Measurements from ENCODE around the gene RGS14. TPM values are rescaled to one million over a fixed set of nuclear protein-coding genes. Genes with fewer than 3 reads are reported as not detected.
"Not testable (repeated sequence)": the region's sequence is repeated elsewhere in the genome, so short reads cannot be mapped to it uniquely, and the experiment has no call there.

RGS14 gene
- polyA plus RNA-seq, 3 donors, result 16.3 to 18.9 (median 17.4) TPM

- no peak for DNase-seq
These were observed 40.2 kb downstream of the RGS14 start for GRCh38 chr5:177397875-177398390.

GRCh38 chr5:177399997-177400868 lies 42.5 kb downstream of the RGS14 start, which contains the start of gene PFN3:
Gene PFN3 (minus strand): TSS chr5:177400661. CDS start chr5:177400576, 85 bp downstream.
- DNase-seq, result peak; percentile 59

- DNase-seq, result peak; percentile 63
These were observed 44.7 kb downstream of the RGS14 start for GRCh38 chr5:177402271-177403043.

- DNase-seq, result no peak
These were observed 45.5 kb downstream of the RGS14 start for GRCh38 chr5:177403102-177403791.

GRCh38 chr5:177403792-177404640 lies 46.3 kb downstream of the RGS14 start:
- DNase-seq, result peak; percentile 66

GRCh38 chr5:177404641-177405179 lies 47.0 kb downstream of the RGS14 start:
- no peak for DNase-seq

- DNase-seq, result no peak
These were observed 47.6 kb downstream of the RGS14 start for GRCh38 chr5:177405312-177405711.

GRCh38 chr5:177405805-177406204 lies 48.1 kb downstream of the RGS14 start:
- no peak for DNase-seq

GRCh38 chr5:177409043-177409801 lies 51.5 kb downstream of the RGS14 start, which contains the start of gene F12:
Gene F12 (minus strand): TSS chr5:177409564. CDS start chr5:177409527, 37 bp downstream.
- no peak for DNase-seq

- no peak for DNase-seq
These were observed 52.9 kb downstream of the RGS14 start for GRCh38 chr5:177410575-177410974.

- DNase-seq, result no peak
These were observed 55.0 kb downstream of the RGS14 start for GRCh38 chr5:177412603-177413233.

- no peak for DNase-seq
These were observed 56.8 kb downstream of the RGS14 start for GRCh38 chr5:177414481-177414880.

GRCh38 chr5:177417081-177417480 lies 59.4 kb downstream of the RGS14 start:
- DNase-seq, result not testable (repeated sequence)

GRCh38 chr5:177419046-177419445 lies 61.3 kb downstream of the RGS14 start:
- DNase-seq, result no peak

- DNase-seq, result not testable (repeated sequence)
These were observed 62.7 kb downstream of the RGS14 start for GRCh38 chr5:177420472-177420871.

GRCh38 chr5:177421062-177421798 lies 63.5 kb downstream of the RGS14 start:
- DNase-seq, result no peak
